CD14-positive monocyte (primary cell): Measurements from ENCODE around the gene HNRNPC. TPM values are rescaled to one million over a fixed set of nuclear protein-coding genes. Genes with fewer than 3 reads are reported as not detected.
A peak's percentile ranks its signal among the peaks of the same experiment; 100 is the strongest.

Experiments used
- DNase-seq, 3 donors: peaks; one replicate each; pipeline ENCODE4 v3.0.0-alpha.2; 2011 to 2022
- H2AFZ ChIP-seq: 2 replicates; pipeline ENCODE4 v1.6.0; 2012; ENCODE audit warnings: mild to moderate bottlenecking, low read depth, low read length, inconsistent platforms; ENCODE audit not compliant: insufficient read depth, poor library complexity, severe bottlenecking
- H3K27ac ChIP-seq, 2 donors: 1 replicate in 1 of 2; 2 replicates in 1 of 2; pipeline ENCODE4 v1.5.1; 2012 to 2013; ENCODE audit warnings: low read length in 2 of 2, control low read depth in 1 of 2, inconsistent platforms in 1 of 2, low read depth in 1 of 2, mild to moderate bottlenecking in 1 of 2
- H3K27me3 ChIP-seq, 2 donors: one replicate each; pipeline versions ENCODE4 v1.6.0 to v1.6.1; 2011 to 2013; ENCODE audit warnings: low read length in 2 of 2; ENCODE audit not compliant: control insufficient read depth in 2 of 2, insufficient read depth in 2 of 2
- H3K36me3 ChIP-seq, 2 donors: replicated peaks in 1 of 2; 1 replicate in 1 of 2; 2 replicates in 1 of 2; pipeline versions ENCODE4 v1.5.1 to v1.6.1; 2012 to 2013; ENCODE audit warnings: low read length in 2 of 2, control low read depth in 1 of 2, inconsistent platforms in 1 of 2, mild to moderate bottlenecking in 1 of 2; ENCODE audit not compliant: insufficient read depth in 2 of 2, control insufficient read depth in 1 of 2
- H3K4me1 ChIP-seq, 2 donors: 1 replicate in 1 of 2; 2 replicates in 1 of 2; pipeline versions ENCODE4 v1.5.1 to v1.6.1; 2012 to 2013; ENCODE audit warnings: low read length in 2 of 2, control low read depth in 1 of 2, inconsistent platforms in 1 of 2, mild to moderate bottlenecking in 1 of 2, moderate library complexity in 1 of 2; ENCODE audit not compliant: insufficient read depth in 2 of 2, control insufficient read depth in 1 of 2
- H3K4me2 ChIP-seq: replicated peaks from 2 replicates; pipeline ENCODE3; 2012; ENCODE audit warnings: low read length, moderate library complexity, mild to moderate bottlenecking; ENCODE audit not compliant: poor library complexity, severe bottlenecking; ENCODE audit errors: extremely low read depth
- H3K4me3 ChIP-seq, 3 experiments: fragments of 200-600 bp in 1 of 3; sonication (generic) in 1 of 3; replicated peaks in 1 of 3; 1 replicate in 2 of 3; 2 replicates in 1 of 3; pipeline ENCODE4 v1.5.1; 2011 to 2013; ENCODE audit warnings: low read length in 3 of 3, mild to moderate bottlenecking in 3 of 3, control low read depth in 2 of 3, low read depth in 2 of 3, inconsistent platforms in 1 of 3, moderate library complexity in 1 of 3
- H3K79me2 ChIP-seq: 2 replicates; pipeline ENCODE4 v1.6.0; 2012; ENCODE audit warnings: mild to moderate bottlenecking, control low read depth, inconsistent platforms, low read length, moderate library complexity; ENCODE audit not compliant: insufficient read depth
- H3K9ac ChIP-seq: 2 replicates; pipeline ENCODE4 v1.6.0; 2017; ENCODE audit warnings: low read length, mild to moderate bottlenecking; ENCODE audit not compliant: insufficient read depth, poor library complexity, severe bottlenecking
- H3K9me3 ChIP-seq, 2 donors: replicated peaks in 1 of 2; 1 replicate in 1 of 2; 2 replicates in 1 of 2; pipeline versions ENCODE4 v1.5.1 to v1.6.1; 2012 to 2013; ENCODE audit warnings: low read length in 2 of 2, control low read depth in 1 of 2; ENCODE audit not compliant: control insufficient read depth in 1 of 2, insufficient read depth in 1 of 2
- H4K20me1 ChIP-seq: 2 replicates; pipeline ENCODE4 v1.6.0; 2012; ENCODE audit warnings: mild to moderate bottlenecking, low read length, control low read depth, moderate library complexity; ENCODE audit not compliant: insufficient read depth
- H3K27ac Mint-ChIP-seq, 7 donors: one replicate each; pipeline ENCODE4 v1.8.0; 2020; ENCODE audit warnings: mild to moderate bottlenecking in 7 of 7, mixed read lengths in 7 of 7, moderate library complexity in 6 of 7, inconsistent platforms in 2 of 7
- H3K27me3 Mint-ChIP-seq, 3 donors: one replicate each; pipeline ENCODE4 v1.8.0; 2021 to 2022; ENCODE audit warnings: low read depth in 3 of 3, mild to moderate bottlenecking in 3 of 3, mixed read lengths in 3 of 3, moderate library complexity in 3 of 3, inconsistent platforms in 1 of 3
- H3K36me3 Mint-ChIP-seq, 2 donors: one replicate each; pipeline ENCODE4 v1.8.0; 2020; ENCODE audit warnings: mixed read lengths in 2 of 2, inconsistent platforms in 1 of 2, mild to moderate bottlenecking in 1 of 2
- H3K4me1 Mint-ChIP-seq: one replicate; pipeline ENCODE4 v1.8.0; 2020; ENCODE audit warnings: mild to moderate bottlenecking, mixed read lengths
- H3K4me3 Mint-ChIP-seq, 2 donors: one replicate each; pipeline ENCODE4 v1.8.0; 2020; ENCODE audit warnings: mild to moderate bottlenecking in 2 of 2, mixed read lengths in 2 of 2, moderate library complexity in 1 of 2
- H3K9me3 Mint-ChIP-seq, 7 donors: one replicate each; pipeline ENCODE4 v1.8.0; 2020 to 2022; ENCODE audit warnings: mixed read lengths in 7 of 7, mild to moderate bottlenecking in 6 of 7, moderate library complexity in 6 of 7, inconsistent platforms in 2 of 7
- CTCF ChIP-seq: fragments of 200-600 bp; IDR thresholded peaks from one replicate; pipeline ENCODE4 v1.8.0; 2022; ENCODE audit warnings: antibody characterized with exemption, mild to moderate bottlenecking
- WGBS: methylation state at CpG from one replicate; pipeline ENCODE4 v1.1.5; 2013; ENCODE audit warnings: missing lambda C conversion rate; ENCODE audit not compliant: insufficient coverage; 5-methylcytosine and 5-hydroxymethylcytosine counted together
- intact Hi-C, 2 donors: fragments of 100-400 bp; cut with micrococcal nuclease; formaldehyde crosslinking; loops; one replicate each; pipeline versions ENCODE4 v1.15.0 to v1.15.1; 2023
- polyA plus RNA-seq, 3 donors: library from polyadenylated mRNA; depleted of rRNA in 1 of 3; unstranded in 2 of 3; stranded (reverse) in 1 of 3; fragments of 300-500 nt in 2 of 3; fragments of >200 nt in 1 of 3; fragmentation: Illumina TruSeq in 2 of 3; gene quantifications; 1 replicate in 2 of 3; 2 replicates in 1 of 3; pipeline ENCODE4 v1.2.3, GENCODE V29; 2012 to 2021

The HNRNPC gene
- polyA plus RNA-seq, 3 donors = 391 to 609 (median 580) TPM

GRCh38 chr14:21309956-21310355 is 40.7 kb upstream of the HNRNPC start:
- Mint-ChIP-seq H3K4me1 (peaks cover 33% of the 10 kb centered on the region), H3K27me3 (peaks cover 0 to 11% (median 3%) of the 10 kb centered on the region in 3 donors), H3K4me3 (no peak overlapping the region), H3K9me3 (peaks cover 0 to 3% (median 0%) of the 10 kb centered on the region in 7 donors), H3K36me3 (no peaks in the 10 kb centered on the region), H3K27ac (no peak overlapping the region)
- Histone ChIP-seq H2AFZ (no peak overlapping the region), H3K27me3 (no peaks in the 10 kb centered on the region), H3K9me3 (no peaks in the 10 kb centered on the region), H3K79me2 (no peaks in the 10 kb centered on the region), H3K36me3 (no peaks in the 10 kb centered on the region), H3K9ac (no peak overlapping the region), H4K20me1 (no peaks in the 10 kb centered on the region), H3K4me2 (no peak overlapping the region), H3K4me3 (no peak overlapping the region), H3K4me1 (peaks cover 37 to 38% of the 10 kb centered on the region in 2 donors), H3K27ac (no peak overlapping the region)
- WGBS = no CpG with 5 or more reads among the region's 3 CpGs
- no peak for TF ChIP-seq CTCF
- intact Hi-C loops = loop anchor here in 1 of 2 donors (5.0 kb wide), 1 partner anchor 43 kb away; the partner anchor contains the start of gene HNRNPC
- no peak for DNase-seq

GRCh38 chr14:21309238-21309636 is 40.0 kb upstream of the HNRNPC start:
- intact Hi-C loops = no loop called here
- Histone ChIP-seq H4K20me1 (no peaks in the 10 kb centered on the region), H2AFZ (peak overlapping the region; percentile 81), H3K4me3 (peak overlapping the region; percentile 53 to 73 (median 69)), H3K27ac (no peak overlapping the region), H3K9ac (no peak overlapping the region), H3K9me3 (no peaks in the 10 kb centered on the region), H3K79me2 (no peaks in the 10 kb centered on the region), H3K4me1 (peaks cover 30% of the 10 kb centered on the region in 2 donors), H3K27me3 (no peaks in the 10 kb centered on the region), H3K36me3 (no peaks in the 10 kb centered on the region), H3K4me2 (peak overlapping the region; percentile 78)
- Mint-ChIP-seq H3K4me3 (peak overlapping the region; percentile 87 to 95), H3K4me1 (peaks cover 27% of the 10 kb centered on the region), H3K27me3 (peaks cover 0 to 12% (median 3%) of the 10 kb centered on the region in 3 donors), H3K9me3 (peaks cover 0 to 3% (median 0%) of the 10 kb centered on the region in 7 donors), H3K27ac (peak overlapping the region in 6 of 7 donors; percentile 59 to 91 (median 76)), H3K36me3 (no peaks in the 10 kb centered on the region)
- TF ChIP-seq CTCF = no peak
- no peak for DNase-seq
- 96% methylated on average over 4 of the region's 8 CpGs for WGBS
